Head of caudate nucleus (tissue), 42 donors: ENCODE results near the gene EPOP.

Experiments
- DNase-seq, 42 donors: peaks; one replicate each; pipeline versions ENCODE4 v3.0.0 to v3.0.0-alpha.2; 2020 to 2021; ENCODE audit warnings: mixed read lengths in 7 of 42
- intact Hi-C: fragments of 100-400 bp; cut with DNase I; formaldehyde crosslinking; loops from one replicate; pipeline ENCODE4 v1.15.0; 2022

EPOP gene

GRCh38 chr17:38674749-38675615 is at the start of gene EPOP:
TSS of gene EPOP (minus strand) at chr17:38674957. CDS start at chr17:38674495, 462 bp downstream.
- peak; percentile 71 to 96 (median 91) for DNase-seq
- intact Hi-C loops: no loop called here

- DNase-seq: no peak
- intact Hi-C loops: no loop called here
Observed at GRCh38 chr17:38721802-38722201, 47.0 kb upstream of the EPOP start.

GRCh38 chr17:38720941-38721340 is 46.2 kb upstream of the EPOP start:
- no peak for DNase-seq
- intact Hi-C loops: no loop called here

GRCh38 chr17:38719943-38720641 is 45.3 kb upstream of the EPOP start:
- DNase-seq: no peak
- intact Hi-C loops: no loop called here

- intact Hi-C loops: no loop called here
- DNase-seq: no peak
Observed at GRCh38 chr17:38719289-38719942, 44.7 kb upstream of the EPOP start.

DNA sequence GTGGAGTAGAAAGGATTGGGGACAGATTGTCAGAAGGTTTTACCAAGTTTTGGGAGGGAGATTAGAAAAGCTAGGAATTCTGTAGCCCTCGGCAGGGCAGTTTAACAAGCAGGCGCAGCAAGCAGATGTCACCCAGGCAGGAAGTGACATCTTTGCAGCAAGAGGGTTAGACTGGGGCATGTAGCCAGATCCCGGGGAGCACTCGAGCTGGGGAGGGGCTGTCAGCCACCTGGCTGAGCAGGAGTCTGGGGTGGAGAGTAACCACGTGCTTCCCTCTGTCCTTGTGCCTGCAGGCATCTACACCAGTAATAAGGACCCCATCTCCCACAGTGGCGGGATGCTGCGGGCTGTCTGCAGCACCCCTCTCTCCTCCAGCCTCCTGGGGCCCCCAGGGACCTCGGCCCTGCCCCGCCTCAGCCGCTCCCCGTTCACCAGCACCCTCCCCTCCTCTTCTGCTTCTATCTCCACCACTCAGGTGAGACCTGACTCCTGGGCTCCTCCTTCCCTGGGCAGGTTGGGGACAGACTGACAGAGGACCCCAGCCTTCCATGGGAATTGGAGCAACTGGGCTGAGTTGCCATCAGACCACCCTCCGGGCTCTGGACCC is 42.5 kb upstream of the EPOP start:
- DNase-seq: no peak
- intact Hi-C loops: no loop called here

DNA sequence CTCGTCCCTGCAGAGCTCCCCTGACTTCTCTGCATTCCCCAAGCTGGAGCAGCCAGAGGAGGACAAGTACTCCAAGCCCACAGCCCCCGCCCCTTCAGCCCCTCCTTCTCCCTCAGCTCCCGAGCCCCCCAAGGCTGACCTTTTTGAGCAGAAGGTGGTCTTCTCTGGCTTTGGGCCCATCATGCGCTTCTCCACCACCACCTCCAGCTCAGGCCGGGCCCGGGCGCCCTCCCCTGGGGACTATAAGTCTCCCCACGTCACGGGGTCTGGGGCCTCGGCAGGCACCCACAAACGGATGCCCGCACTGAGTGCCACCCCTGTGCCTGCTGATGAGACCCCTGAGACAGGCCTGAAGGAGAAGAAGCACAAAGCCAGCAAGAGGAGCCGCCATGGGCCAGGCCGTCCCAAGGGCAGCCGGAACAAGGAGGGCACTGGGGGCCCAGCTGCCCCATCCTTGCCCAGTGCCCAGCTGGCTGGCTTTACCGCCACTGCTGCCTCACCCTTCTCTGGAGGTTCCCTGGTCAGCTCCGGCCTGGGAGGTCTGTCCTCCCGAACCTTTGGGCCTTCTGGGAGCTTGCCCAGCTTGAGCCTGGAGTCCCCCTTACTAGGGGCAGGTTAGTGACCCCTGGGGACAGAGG is 41.7 kb upstream of the EPOP start:
- intact Hi-C loops: no loop called here
- DNase-seq: no peak

- DNase-seq: no peak
- intact Hi-C loops: no loop called here
Observed at GRCh38 chr17:38715216-38715943, 40.6 kb upstream of the EPOP start.

DNA sequence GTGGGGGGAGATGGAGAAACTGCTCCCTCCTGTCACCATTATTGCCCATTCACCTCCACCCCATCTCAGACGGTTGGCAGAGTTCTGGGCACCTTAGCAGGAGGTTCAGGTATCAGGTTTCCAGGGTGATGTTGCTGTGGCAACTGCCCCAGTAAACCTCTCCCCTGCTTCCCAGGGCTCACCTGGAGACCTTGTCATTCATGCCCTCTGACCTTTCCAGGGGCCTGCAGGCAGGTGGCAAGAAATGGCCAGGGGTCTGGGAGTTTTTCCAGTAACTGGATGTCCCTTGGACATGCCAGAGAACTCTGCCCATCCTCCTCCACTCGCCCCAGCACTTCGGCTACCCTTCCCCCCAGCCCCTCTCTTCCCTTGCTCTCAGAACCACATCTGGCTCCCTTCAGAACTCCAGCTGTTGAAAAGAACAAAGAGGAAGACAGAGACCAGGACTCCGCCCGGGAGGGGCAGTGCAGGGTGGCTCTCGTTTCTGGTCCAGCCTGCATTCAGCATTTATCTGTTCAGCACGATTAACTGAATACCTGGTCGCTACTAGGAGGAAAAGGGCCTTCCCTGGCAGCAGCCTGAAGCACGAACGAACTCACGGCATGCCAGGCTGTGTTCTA is 38.8 kb upstream of the EPOP start:
- intact Hi-C loops: no loop called here
- no peak for DNase-seq

GRCh38 chr17:38712593-38712992 is 37.8 kb upstream of the EPOP start:
- intact Hi-C loops: no loop called here

GRCh38 chr17:38711792-38712571 is 37.2 kb upstream of the EPOP start:
- DNase-seq: peak in 2 of 42 donors; percentile 38 to 46
- intact Hi-C loops: no loop called here

More at GRCh38 chr17:38712593-38712992, 37.8 kb upstream of the EPOP start:
- no peak for DNase-seq

GRCh38 chr17:38710985-38711384 is 36.2 kb upstream of the EPOP start:
- no peak for DNase-seq
- intact Hi-C loops: no loop called here

GRCh38 chr17:38710604-38710962 is 35.8 kb upstream of the EPOP start:
- intact Hi-C loops: no loop called here
- DNase-seq: no peak

DNA sequence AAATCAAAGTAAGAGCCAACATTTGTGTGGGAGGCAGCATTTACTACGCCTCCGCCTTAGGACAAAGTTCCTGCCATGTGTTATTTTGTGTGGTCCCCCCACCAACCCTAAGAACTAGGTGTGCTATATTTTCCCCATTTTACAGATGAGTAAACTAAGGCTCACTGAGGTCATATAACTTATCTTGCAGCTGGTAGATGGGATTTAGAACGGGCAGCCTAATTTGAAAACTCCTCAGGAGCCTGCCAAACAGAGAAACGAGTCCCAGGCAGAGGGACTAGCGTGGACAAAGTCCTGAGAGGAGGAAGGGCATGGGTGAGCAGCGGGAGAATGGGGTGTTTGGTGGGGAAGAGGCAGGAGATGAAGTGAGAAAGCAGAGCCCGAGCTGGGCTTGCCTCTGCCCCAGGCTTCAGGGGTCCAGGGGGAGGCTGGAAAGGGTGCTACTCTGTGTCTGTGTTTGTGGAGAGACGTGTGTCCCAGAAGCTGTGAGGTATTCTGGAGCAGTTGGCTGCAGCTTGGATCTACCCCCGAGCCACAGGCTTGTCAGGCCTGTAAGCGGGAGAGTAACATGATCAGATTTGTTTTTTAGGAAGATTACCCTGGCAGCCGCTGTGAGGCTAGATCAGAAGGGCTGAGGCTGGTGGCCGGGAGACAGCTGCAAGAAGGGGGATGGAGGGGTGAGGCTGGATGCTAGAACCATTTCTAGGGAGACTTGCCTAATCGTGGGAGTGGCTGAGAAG is 35.3 kb upstream of the EPOP start:
- no peak for DNase-seq
- intact Hi-C loops: no loop called here

GRCh38 chr17:38709104-38709820 is 34.5 kb upstream of the EPOP start:
- peak in 1 of 42 donors; percentile 28 for DNase-seq
- intact Hi-C loops: no loop called here
